ENCODE results near the gene CTSH. TPM values are rescaled to one million over a fixed set of nuclear protein-coding genes. Genes with fewer than 3 reads are reported as not detected.

The CTSH gene
- total RNA-seq, 1 experiment from 2014 or later, result 178 TPM

- BruUV-seq (replicated peaks), result no TSS peak
- CTCF ChIA-PET, result no interaction called here
Measured at GRCh38 chr15:78993257-78993930, 48.5 kb upstream of the CTSH start.

GRCh38 chr15:78992416-78993256 is 47.8 kb upstream of the CTSH start:
- intact Hi-C loops (cut with micrococcal nuclease; ENCODE audit: unreplicated experiment) (no loop called here), in situ Hi-C loops (cut with HindIII; ENCODE audit: low pct_unique_long_range_greater_than_20kb, low sequenced_read_pairs) (no loop called here)
- ChIA-PET POLR2A (no interaction called here), CTCF (interaction anchor here (1.7 kb wide), 1 partner anchor 13 kb away, joined by 6 read pairs; no protein-coding TSS in a partner anchor)
- no peaks in the 10 kb centered on the region for H3K27me3 ChIP-seq (ENCODE audit: control insufficient read depth, insufficient read depth, low read length)
- H3K27ac ChIP-seq (ENCODE audit: low read length), result no peak overlapping the region
- BruUV-seq (replicated peaks), result no TSS peak
- H3K4me1 ChIP-seq (ENCODE audit: control insufficient read depth, insufficient read depth, low read length), result peaks cover 21% of the 10 kb centered on the region
- H3K36me3 ChIP-seq (ENCODE audit: control insufficient read depth, insufficient read depth, low read length), result no peaks in the 10 kb centered on the region
- no peak for TF ChIP-seq CTCF (IDR thresholded peaks at IDR 0.05)
- no peak for TF ChIP-seq TCF7L2 (IDR thresholded peaks at IDR 0.05; ENCODE audit: low read depth, low read length)
- TF ChIP-seq POLR2AphosphoS5 (IDR thresholded peaks at IDR 0.05; ENCODE audit: low read depth, low read length), result no peak
- TF ChIP-seq, protein P1, sequence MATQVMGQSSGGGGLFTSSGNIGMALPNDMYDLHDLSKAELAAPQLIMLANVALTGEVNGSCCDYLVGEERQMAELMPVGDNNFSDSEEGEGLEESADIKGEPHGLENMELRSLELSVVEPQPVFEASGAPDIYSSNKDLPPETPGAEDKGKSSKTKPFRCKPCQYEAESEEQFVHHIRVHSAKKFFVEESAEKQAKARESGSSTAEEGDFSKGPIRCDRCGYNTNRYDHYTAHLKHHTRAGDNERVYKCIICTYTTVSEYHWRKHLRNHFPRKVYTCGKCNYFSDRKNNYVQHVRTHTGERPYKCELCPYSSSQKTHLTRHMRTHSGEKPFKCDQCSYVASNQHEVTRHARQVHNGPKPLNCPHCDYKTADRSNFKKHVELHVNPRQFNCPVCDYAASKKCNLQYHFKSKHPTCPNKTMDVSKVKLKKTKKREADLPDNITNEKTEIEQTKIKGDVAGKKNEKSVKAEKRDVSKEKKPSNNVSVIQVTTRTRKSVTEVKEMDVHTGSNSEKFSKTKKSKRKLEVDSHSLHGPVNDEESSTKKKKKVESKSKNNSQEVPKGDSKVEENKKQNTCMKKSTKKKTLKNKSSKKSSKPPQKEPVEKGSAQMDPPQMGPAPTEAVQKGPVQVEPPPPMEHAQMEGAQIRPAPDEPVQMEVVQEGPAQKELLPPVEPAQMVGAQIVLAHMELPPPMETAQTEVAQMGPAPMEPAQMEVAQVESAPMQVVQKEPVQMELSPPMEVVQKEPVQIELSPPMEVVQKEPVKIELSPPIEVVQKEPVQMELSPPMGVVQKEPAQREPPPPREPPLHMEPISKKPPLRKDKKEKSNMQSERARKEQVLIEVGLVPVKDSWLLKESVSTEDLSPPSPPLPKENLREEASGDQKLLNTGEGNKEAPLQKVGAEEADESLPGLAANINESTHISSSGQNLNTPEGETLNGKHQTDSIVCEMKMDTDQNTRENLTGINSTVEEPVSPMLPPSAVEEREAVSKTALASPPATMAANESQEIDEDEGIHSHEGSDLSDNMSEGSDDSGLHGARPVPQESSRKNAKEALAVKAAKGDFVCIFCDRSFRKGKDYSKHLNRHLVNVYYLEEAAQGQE (IDR thresholded peaks at IDR 0.05; ENCODE audit: insufficient read depth in 1 of 2, low read depth in 2 of 2, low read length in 1 of 2), result no peak
- no peak for TF ChIP-seq SIN3A (IDR thresholded peaks at IDR 0.05; ENCODE audit: borderline replicate concordance, insufficient read depth, low read depth, low read length)
- no peak for ATAC-seq
- no peak for DNase-seq (ENCODE audit: low read depth, low spot score)
- H3K4me3 ChIP-seq (ENCODE audit: low read depth in 2 of 2, low read length in 2 of 2), result no peak overlapping the region
- no peaks in the 10 kb centered on the region for H3K9me3 ChIP-seq (ENCODE audit: control insufficient read depth, insufficient read depth, low read depth, low read length)

More at GRCh38 chr15:78993257-78993930, 48.5 kb upstream of the CTSH start:
- POLR2A ChIA-PET, result no interaction called here
- no peak for TF ChIP-seq SIN3A (IDR thresholded peaks at IDR 0.05; ENCODE audit: borderline replicate concordance, insufficient read depth, low read depth, low read length)
- TF ChIP-seq CTCF (IDR thresholded peaks at IDR 0.05), result no peak
- no peak for TF ChIP-seq TCF7L2 (IDR thresholded peaks at IDR 0.05; ENCODE audit: low read depth, low read length)
- TF ChIP-seq, protein P1 (IDR thresholded peaks at IDR 0.05; ENCODE audit: insufficient read depth in 1 of 2, low read depth in 2 of 2, low read length in 1 of 2), result no peak
- TF ChIP-seq POLR2AphosphoS5 (IDR thresholded peaks at IDR 0.05; ENCODE audit: low read depth, low read length), result no peak
- Histone ChIP-seq H3K36me3 (ENCODE audit: control insufficient read depth, insufficient read depth, low read length) (no peaks in the 10 kb centered on the region), H3K4me1 (ENCODE audit: control insufficient read depth, insufficient read depth, low read length) (peaks cover 17% of the 10 kb centered on the region), H3K27ac (ENCODE audit: low read length) (no peak overlapping the region), H3K9me3 (ENCODE audit: control insufficient read depth, insufficient read depth, low read depth, low read length) (no peaks in the 10 kb centered on the region), H3K27me3 (ENCODE audit: control insufficient read depth, insufficient read depth, low read length) (no peaks in the 10 kb centered on the region), H3K4me3 (ENCODE audit: low read depth in 2 of 2, low read length in 2 of 2) (no peak overlapping the region)
- in situ Hi-C loops (cut with HindIII; ENCODE audit: low pct_unique_long_range_greater_than_20kb, low sequenced_read_pairs) (no loop called here), intact Hi-C loops (cut with micrococcal nuclease; ENCODE audit: unreplicated experiment) (no loop called here)
- no peak for ATAC-seq
- DNase-seq (ENCODE audit: low read depth, low spot score), result no peak

Data from Panc1 (cell line).